ENCODE results near the gene ILDR1. TPM values are rescaled to one million over a fixed set of nuclear protein-coding genes. Genes with fewer than 3 reads are reported as not detected.

Gene ILDR1
- total and polyA plus RNA-seq, 2 of the 8 experiments (the other 6 are each of a cell fraction or from before 2014, with no cell fraction given): 1.8 TPM

- WGBS, 2 experiments (ENCODE audit: extremely low coverage in 1 of 2, insufficient coverage in 1 of 2, insufficient read length in 1 of 2, insufficient replicate concordance in 2 of 2, low coverage in 1 of 2, low lambda C conversion rate in 2 of 2, missing lambda C conversion rate in 1 of 2): 88% methylated on average over 1 of the region's 1 CpG; no CpG with 5 or more reads in 1 of the 2 experiments
- Histone ChIP-seq H2BK20ac (ENCODE audit: low read length) (no peak overlapping the region), H4K91ac (replicated peaks; ENCODE audit: insufficient read length, low read length) (no peak overlapping the region), H3K9ac (replicated peaks in 1 of 4; ENCODE audit: extremely low read depth in 1 of 4, low read depth in 3 of 4, low read length in 3 of 4) (no peak overlapping the region), H2BK15ac (ENCODE audit: low read length) (no peak overlapping the region), H3K9me3 (ENCODE audit: insufficient read depth in 2 of 2, low read depth in 1 of 2, low read length in 1 of 2) (no peaks in the 10 kb centered on the region), H2BK12ac (ENCODE audit: low read depth, low read length) (no peak overlapping the region), H3K23ac (ENCODE audit: insufficient read length) (no peak overlapping the region), H3K4me2 (ENCODE audit: insufficient read depth in 1 of 2, low read depth in 2 of 2, low read length in 2 of 2) (no peak overlapping the region), H3K27me3 (replicated peaks in 1 of 4; ENCODE audit: control insufficient read depth in 3 of 4, extremely low read depth in 1 of 4, insufficient read depth in 3 of 4, low read length in 3 of 4) (no peaks in the 10 kb centered on the region), H3K56ac (replicated peaks; ENCODE audit: insufficient read length, low read depth, low read length) (no peak overlapping the region), H3K79me1 (ENCODE audit: low read depth, low read length) (no peaks in the 10 kb centered on the region; the same call in 1 of the 2 replicates), H2BK5ac (ENCODE audit: low read depth, low read length) (no peak overlapping the region), H4K5ac (ENCODE audit: insufficient read length, low read depth, low read length) (no peak overlapping the region), H3K18ac (ENCODE audit: extremely low read depth, low read length) (no peak overlapping the region), H2AFZ (ENCODE audit: low read length) (no peak overlapping the region), H3K4ac (replicated peaks; ENCODE audit: insufficient read length, low read depth, low read length) (no peak overlapping the region), H3K14ac (ENCODE audit: insufficient read length) (no peak overlapping the region), H3K36me3 (ENCODE audit: control insufficient read depth in 2 of 4, insufficient read depth in 4 of 4, low read length in 3 of 4) (no peaks in the 10 kb centered on the region), H3K79me2 (ENCODE audit: control insufficient read depth in 1 of 2, insufficient read depth in 2 of 2, low read length in 2 of 2) (no peaks in the 10 kb centered on the region), H3K27ac (ENCODE audit: low read depth, low read length) (no peak overlapping the region), H4K8ac (ENCODE audit: extremely low read depth, insufficient read depth, low read length) (no peak overlapping the region), H4K20me1 (replicated peaks in 1 of 2; ENCODE audit: control insufficient read depth in 1 of 2, insufficient read depth in 2 of 2, low read length in 2 of 2) (no peaks in the 10 kb centered on the region), H2BK120ac (replicated peaks; ENCODE audit: low read depth, low read length) (no peak overlapping the region), H2AK5ac (ENCODE audit: low read depth, low read length) (no peak overlapping the region), H3K4me1 (replicated peaks in 1 of 4; ENCODE audit: control insufficient read depth in 3 of 4, insufficient read depth in 4 of 4, low read length in 3 of 4) (peaks cover 0 to 4% (median 0%) of the 10 kb centered on the region in 4 experiments; a peak in 1 of 7 replicates), H3K4me3 (ENCODE audit: extremely low read depth in 1 of 4, insufficient read depth in 2 of 4, low read depth in 3 of 4, low read length in 4 of 4) (no peak overlapping the region), H3K23me2 (ENCODE audit: low read depth, low read length) (no peaks in the 10 kb centered on the region)
- DNase-seq (ENCODE audit: low read depth in 1 of 2, low spot score in 2 of 2): no peak
- no peak for FAIRE-seq
- ChIA-PET CTCF (ENCODE audit: partially characterized antibody) (interaction anchor here (1.6 kb wide), 1 partner anchor 132 kb away, joined by 4 read pairs; no protein-coding TSS in a partner anchor), POLR2A (ENCODE audit: partially characterized antibody) (no interaction called here)
- TF ChIP-seq BCL11A (IDR thresholded peaks at IDR 0.05; ENCODE audit: low read depth in 2 of 2, low read length in 2 of 2) (no peak), RAD21 (IDR thresholded peaks at IDR 0.05 in 1 of 2, conservative IDR thresholded peaks at IDR 0.05 in 1 of 2; ENCODE audit: low read depth in 2 of 2, low read length in 2 of 2) (no peak), CHD2 (IDR thresholded peaks at IDR 0.05; ENCODE audit: low read length) (no peak), KDM1A (IDR thresholded peaks at IDR 0.05; ENCODE audit: borderline replicate concordance, low read length) (no peak), E2F6 (IDR thresholded peaks at IDR 0.05) (no peak), JUND (IDR thresholded peaks at IDR 0.05; ENCODE audit: low read length) (no peak)
Observed at GRCh38 chr3:122014741-122015140, 7.3 kb downstream of the ILDR1 start.

Measured in H1 (cell line).